H9 (cell line): Measurements from ENCODE around the gene CYGB. TPM values are rescaled to one million over a fixed set of nuclear protein-coding genes. Genes with fewer than 3 reads are reported as not detected.
"Not testable (repeated sequence)": the region's sequence is repeated elsewhere in the genome, so short reads cannot be mapped to it uniquely, and the experiment has no call there.

Experiments used
- DNase-seq: peaks from one replicate; pipeline ENCODE4 v3.0.0-alpha.2; 2017
- H2AFZ ChIP-seq: one replicate; pipeline ENCODE4 v1.6.1; 2013; ENCODE audit warnings: mild to moderate bottlenecking, low read length, control low read depth, moderate library complexity
- H2AK5ac ChIP-seq: 2 replicates; pipeline ENCODE4 v1.6.1; 2013; ENCODE audit warnings: low read length, control low read depth, mixed read lengths; ENCODE audit not compliant: insufficient read length
- H2BK120ac ChIP-seq: one replicate; pipeline ENCODE4 v1.6.1; 2013; ENCODE audit warnings: low read depth, mild to moderate bottlenecking, low read length, control low read depth, inconsistent platforms; ENCODE audit not compliant: poor library complexity, severe bottlenecking
- H2BK12ac ChIP-seq: 2 replicates; pipeline ENCODE4 v1.6.1; 2013; ENCODE audit warnings: low read length, control low read depth, mixed read lengths, low read depth; ENCODE audit not compliant: insufficient read length
- H2BK15ac ChIP-seq: 2 replicates; pipeline ENCODE4 v1.6.1; 2013; ENCODE audit warnings: low read depth, low read length, control low read depth
- H2BK20ac ChIP-seq: one replicate; pipeline ENCODE4 v1.6.1; 2013; ENCODE audit warnings: low read depth, mild to moderate bottlenecking, low read length, control low read depth, inconsistent platforms; ENCODE audit not compliant: poor library complexity, severe bottlenecking
- H2BK5ac ChIP-seq: 2 replicates; pipeline ENCODE4 v1.6.1; 2013; ENCODE audit warnings: low read length, control low read depth, mixed read lengths; ENCODE audit not compliant: insufficient read length
- H3K14ac ChIP-seq: 2 replicates; pipeline ENCODE4 v1.6.1; 2013; ENCODE audit warnings: low read length, control low read depth; ENCODE audit not compliant: insufficient read depth
- H3K18ac ChIP-seq: 2 replicates; pipeline ENCODE4 v1.6.1; 2013; ENCODE audit warnings: low read depth, mild to moderate bottlenecking, mixed read lengths, low read length, control low read depth; ENCODE audit not compliant: insufficient read length
- H3K23ac ChIP-seq: 2 replicates; pipeline ENCODE4 v1.6.1; 2013; ENCODE audit warnings: low read length, control low read depth, mixed read lengths, low read depth; ENCODE audit not compliant: insufficient read length
- H3K23me2 ChIP-seq: 2 replicates; pipeline ENCODE4 v1.6.1; 2013; ENCODE audit warnings: low read depth, mild to moderate bottlenecking, mixed read lengths, low read length, control low read depth; ENCODE audit not compliant: insufficient read length, poor library complexity, severe bottlenecking
- H3K27ac ChIP-seq: 2 replicates; pipeline ENCODE4 v1.5.1; 2013; ENCODE audit warnings: low read length, control low read depth, mixed read lengths, low read depth; ENCODE audit not compliant: insufficient read length
- H3K27me3 ChIP-seq: 2 replicates; pipeline ENCODE4 v1.6.1; 2013; ENCODE audit warnings: low read length, control low read depth, inconsistent platforms; ENCODE audit not compliant: insufficient read depth
- H3K4ac ChIP-seq: 2 replicates; pipeline ENCODE4 v1.6.1; 2013; ENCODE audit warnings: low read depth, mild to moderate bottlenecking, control low read depth, inconsistent platforms, low read length, moderate library complexity
- H3K4me1 ChIP-seq: 2 replicates; pipeline ENCODE4 v1.6.1; 2013; ENCODE audit warnings: low read length, control low read depth, inconsistent platforms; ENCODE audit not compliant: insufficient read depth
- H3K4me2 ChIP-seq: 2 replicates; pipeline ENCODE4 v1.6.1; 2013; ENCODE audit warnings: low read length, control low read depth, mixed read lengths; ENCODE audit not compliant: insufficient read length, insufficient read depth
- H3K56ac ChIP-seq: 2 replicates; pipeline ENCODE4 v1.6.1; 2013; ENCODE audit warnings: low read depth, mild to moderate bottlenecking, mixed read lengths, low read length, control low read depth; ENCODE audit not compliant: insufficient read length
- H3K79me1 ChIP-seq: 2 replicates; pipeline ENCODE4 v1.6.1; 2013; ENCODE audit warnings: low read depth, mild to moderate bottlenecking, moderate library complexity, low read length, control low read depth, inconsistent platforms; ENCODE audit not compliant: insufficient read depth, poor library complexity, severe bottlenecking
- H3K79me2 ChIP-seq: 2 replicates; pipeline ENCODE4 v1.6.1; 2013; ENCODE audit warnings: low read length, control low read depth, inconsistent platforms; ENCODE audit not compliant: insufficient read depth
- H3K9ac ChIP-seq: 2 replicates; pipeline ENCODE4 v1.6.1; 2013; ENCODE audit warnings: low read length, control low read depth, mixed read lengths; ENCODE audit not compliant: insufficient read length; ENCODE audit errors: extremely low read depth
- H3K9me3 ChIP-seq: one replicate; pipeline ENCODE4 v1.6.1; 2013; ENCODE audit warnings: low read depth, low read length, inconsistent platforms; ENCODE audit not compliant: control insufficient read depth
- H3T11ph ChIP-seq: one replicate; pipeline ENCODE4 v1.6.1; 2013; ENCODE audit warnings: mild to moderate bottlenecking, low read length, control low read depth, inconsistent platforms
- H4K20me1 ChIP-seq: one replicate; pipeline ENCODE4 v1.6.1; 2013; ENCODE audit not compliant: control insufficient read depth, insufficient read length, insufficient read depth
- H4K5ac ChIP-seq: 2 replicates; pipeline ENCODE4 v1.6.1; 2013; ENCODE audit warnings: low read depth, mild to moderate bottlenecking, mixed read lengths, low read length, control low read depth; ENCODE audit not compliant: insufficient read length
- H4K8ac ChIP-seq: replicated peaks from 2 replicates; pipeline ENCODE4 v1.6.1; 2013; ENCODE audit warnings: low read length, control low read depth, mixed read lengths, low read depth; ENCODE audit not compliant: insufficient read length
- H4K91ac ChIP-seq: 2 replicates; pipeline ENCODE4 v1.6.1; 2013; ENCODE audit warnings: low read depth, mild to moderate bottlenecking, moderate library complexity, mixed read lengths, low read length, control low read depth; ENCODE audit not compliant: insufficient read length
- H3K27ac Mint-ChIP-seq, 3 experiments: 2 replicates in 2 of 3; 3 replicates in 1 of 3; pipeline ENCODE4 v1.8.0; 2020 to 2021; ENCODE audit warnings: mixed read lengths in 3 of 3, mild to moderate bottlenecking in 1 of 3, moderate library complexity in 1 of 3
- H3K27me3 Mint-ChIP-seq: 2 replicates; pipeline ENCODE4 v1.8.0; 2021; ENCODE audit warnings: low read depth, mild to moderate bottlenecking, moderate library complexity, mixed read lengths
- H3K36me3 Mint-ChIP-seq, 3 experiments: 2 replicates in 2 of 3; 3 replicates in 1 of 3; pipeline ENCODE4 v1.8.0; 2020 to 2021; ENCODE audit warnings: low read depth in 3 of 3, mixed read lengths in 3 of 3; ENCODE audit not compliant: insufficient read depth in 1 of 3
- H3K4me1 Mint-ChIP-seq, 2 experiments: 2 replicates each; pipeline ENCODE4 v1.8.0; 2020; ENCODE audit warnings: mixed read lengths in 2 of 2
- H3K4me3 Mint-ChIP-seq, 2 experiments: 2 replicates in 1 of 2; 3 replicates in 1 of 2; pipeline ENCODE4 v1.8.0; 2020 to 2021; ENCODE audit warnings: mild to moderate bottlenecking in 2 of 2, mixed read lengths in 2 of 2, moderate library complexity in 1 of 2
- H3K9me3 Mint-ChIP-seq, 2 experiments: 2 replicates in 1 of 2; 3 replicates in 1 of 2; pipeline ENCODE4 v1.8.0; 2020; ENCODE audit warnings: mild to moderate bottlenecking in 2 of 2, mixed read lengths in 2 of 2, moderate library complexity in 1 of 2
- WGBS: extraction: QIAGEN DNeasy Blood & Tissue Kit; methylation state at CpG from one replicate; pipeline ENCODE4 v1.1.7; 2013; ENCODE audit warnings: missing lambda C conversion rate, low lambda C conversion rate, mixed read lengths; ENCODE audit not compliant: insufficient read length; ENCODE audit errors: extremely low coverage; 5-methylcytosine and 5-hydroxymethylcytosine counted together
- total RNA-seq: library from RNA; stranded (reverse); gene quantifications from 2 replicates; pipeline ENCODE4 v1.2.1, GENCODE V29; 2021
- TF ChIP-seq, protein P1 (sequence below): fragments of 200-600 bp; sonication (generic); conservative IDR thresholded peaks from 3 replicates; pipeline ENCODE4 v1.8.0; 2021; ENCODE audit warnings: antibody characterized with exemption, mild to moderate bottlenecking

CYGB gene
- total RNA-seq, 1 experiment from 2014 or later: 2.4 TPM

DNA sequence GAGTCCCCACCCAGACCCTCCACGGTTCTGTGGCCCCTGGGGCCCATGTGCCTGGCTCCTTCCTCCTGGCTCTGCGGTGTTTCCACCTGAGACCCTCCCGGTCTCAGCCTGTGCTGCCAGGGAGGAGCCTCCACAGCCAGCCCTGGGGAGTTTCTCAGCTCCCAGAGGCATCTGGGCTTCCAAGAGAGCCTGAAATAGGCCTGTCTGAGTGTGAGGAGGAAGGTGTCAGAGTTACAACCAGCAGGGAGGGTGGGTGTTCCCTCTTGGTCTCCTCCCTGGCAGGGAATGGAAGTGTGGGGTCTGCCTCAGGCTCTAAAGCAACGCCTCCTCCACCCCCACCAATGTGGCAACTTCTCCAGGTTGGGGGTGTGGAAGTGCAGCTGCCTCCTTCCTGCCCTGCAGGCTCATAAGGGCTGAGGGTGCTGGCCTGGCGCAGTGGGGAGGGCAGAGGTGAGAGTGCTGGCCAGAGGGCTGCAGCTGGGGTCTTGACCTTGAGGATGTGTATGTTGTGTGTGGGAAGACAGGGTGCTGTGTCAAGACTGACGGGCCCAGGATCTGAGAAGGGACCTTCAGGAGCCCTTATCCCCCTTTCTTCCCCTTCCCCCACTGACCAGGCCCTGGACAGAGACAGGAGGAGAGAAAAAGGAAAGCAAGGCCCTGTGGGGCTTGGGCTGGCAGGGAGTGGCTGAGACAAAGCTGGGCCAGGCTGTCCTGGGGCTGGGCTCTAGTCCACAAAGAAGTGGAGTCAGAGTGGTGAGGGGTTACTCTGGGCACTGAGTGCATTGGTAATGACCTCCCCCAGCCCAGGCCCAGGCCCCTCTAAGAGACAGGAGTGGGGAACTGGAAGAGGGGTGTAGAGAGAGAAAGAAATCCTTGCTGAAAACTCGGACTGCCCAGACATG lies 2.4 kb downstream of the CYGB start:
- Histone ChIP-seq H3K23ac (no peak overlapping the region), H3K23me2 (peaks cover 7% of the 10 kb centered on the region), H2AFZ (no peak overlapping the region), H4K91ac (no peak overlapping the region), H3K27me3 (peaks cover 20% of the 10 kb centered on the region; the same call in 1 of the 2 replicates), H3K79me2 (no peaks in the 10 kb centered on the region), H2BK20ac (no peak overlapping the region), H3K4me1 (no peaks in the 10 kb centered on the region), H4K5ac (no peak overlapping the region), H3K4ac (no peak overlapping the region), H2BK5ac (no peak overlapping the region), H3K79me1 (no peaks in the 10 kb centered on the region), H3K4me2 (no peak overlapping the region), H3K18ac (no peak overlapping the region), H4K8ac (no peak overlapping the region), H3K56ac (no peak overlapping the region), H2BK15ac (no peak overlapping the region), H2BK120ac (no peak overlapping the region), H3K9ac (no peak overlapping the region), H3T11ph (no peak overlapping the region), H4K20me1 (peaks cover 4% of the 10 kb centered on the region), H3K14ac (no peak overlapping the region; the same call in 1 of the 2 replicates), H3K27ac (no peak overlapping the region), H3K9me3 (no peaks in the 10 kb centered on the region), H2AK5ac (no peak overlapping the region), H2BK12ac (no peak overlapping the region)
- DNase-seq: no peak
- no peaks in the 10 kb centered on the region for H3K36me3 Mint-ChIP-seq
- peaks cover 65% of the 10 kb centered on the region for H3K27me3 Mint-ChIP-seq
- no peak overlapping the region for H3K4me3 Mint-ChIP-seq
- no peak overlapping the region; a peak in 2 of 7 replicates for H3K27ac Mint-ChIP-seq
- WGBS: no CpG with 5 or more reads among the region's 7 CpGs
- H3K4me1 Mint-ChIP-seq: peaks cover 12 to 30% of the 10 kb centered on the region in 2 experiments
- no peaks in the 10 kb centered on the region for H3K9me3 Mint-ChIP-seq
- TF ChIP-seq, protein P1, sequence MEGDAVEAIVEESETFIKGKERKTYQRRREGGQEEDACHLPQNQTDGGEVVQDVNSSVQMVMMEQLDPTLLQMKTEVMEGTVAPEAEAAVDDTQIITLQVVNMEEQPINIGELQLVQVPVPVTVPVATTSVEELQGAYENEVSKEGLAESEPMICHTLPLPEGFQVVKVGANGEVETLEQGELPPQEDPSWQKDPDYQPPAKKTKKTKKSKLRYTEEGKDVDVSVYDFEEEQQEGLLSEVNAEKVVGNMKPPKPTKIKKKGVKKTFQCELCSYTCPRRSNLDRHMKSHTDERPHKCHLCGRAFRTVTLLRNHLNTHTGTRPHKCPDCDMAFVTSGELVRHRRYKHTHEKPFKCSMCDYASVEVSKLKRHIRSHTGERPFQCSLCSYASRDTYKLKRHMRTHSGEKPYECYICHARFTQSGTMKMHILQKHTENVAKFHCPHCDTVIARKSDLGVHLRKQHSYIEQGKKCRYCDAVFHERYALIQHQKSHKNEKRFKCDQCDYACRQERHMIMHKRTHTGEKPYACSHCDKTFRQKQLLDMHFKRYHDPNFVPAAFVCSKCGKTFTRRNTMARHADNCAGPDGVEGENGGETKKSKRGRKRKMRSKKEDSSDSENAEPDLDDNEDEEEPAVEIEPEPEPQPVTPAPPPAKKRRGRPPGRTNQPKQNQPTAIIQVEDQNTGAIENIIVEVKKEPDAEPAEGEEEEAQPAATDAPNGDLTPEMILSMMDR: no peak

DNA sequence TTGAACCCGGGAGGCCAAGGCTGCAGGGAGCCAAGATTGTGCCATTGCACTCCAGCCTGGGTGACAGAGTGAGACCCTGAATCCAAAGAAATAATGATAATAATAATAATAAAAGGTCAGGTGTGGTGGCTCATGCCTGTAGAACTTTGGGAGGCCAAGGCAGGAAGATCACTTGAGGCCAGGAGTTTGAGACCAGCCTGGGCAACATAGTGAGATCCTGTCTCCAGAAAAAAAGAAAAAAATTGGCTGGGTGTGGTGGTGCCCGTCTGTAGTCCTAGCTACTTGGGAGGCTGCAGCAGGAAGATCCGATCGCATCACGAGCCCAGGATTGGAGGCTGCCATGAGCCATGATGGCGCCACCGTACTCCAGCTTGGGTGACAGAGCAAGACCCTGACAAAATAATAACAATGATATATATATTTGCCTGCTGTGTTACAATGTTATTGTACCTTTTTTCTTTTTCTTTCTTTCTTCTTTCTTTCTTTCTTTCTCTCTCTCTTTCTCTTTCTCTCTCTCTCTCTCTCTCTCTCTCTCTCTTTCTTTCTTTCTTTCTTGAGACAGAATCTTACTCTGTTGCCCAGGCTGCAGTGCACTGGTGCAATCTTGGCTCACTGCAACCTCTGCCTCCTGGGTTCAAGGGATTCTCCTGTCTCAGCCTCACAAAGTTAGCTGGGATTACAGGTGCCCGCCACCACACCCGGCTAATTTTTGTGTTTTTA lies 3.7 kb downstream of the CYGB start:
- not testable (repeated sequence) for H3T11ph ChIP-seq, H3K9ac ChIP-seq, H2BK12ac ChIP-seq, H3K36me3 Mint-ChIP-seq, H3K18ac ChIP-seq, H2BK5ac ChIP-seq, H2AFZ ChIP-seq, H3K27ac Mint-ChIP-seq, H3K9me3 ChIP-seq, H3K4me1 ChIP-seq, H4K20me1 ChIP-seq, H3K4me3 Mint-ChIP-seq, H3K14ac ChIP-seq, H3K23me2 ChIP-seq, H2BK15ac ChIP-seq, H3K56ac ChIP-seq, H2BK120ac ChIP-seq, H3K27ac ChIP-seq, H3K79me1 ChIP-seq, H3K79me2 ChIP-seq, H4K8ac ChIP-seq, H2AK5ac ChIP-seq, H3K4ac ChIP-seq, H3K9me3 Mint-ChIP-seq, H4K5ac ChIP-seq, H3K23ac ChIP-seq, H2BK20ac ChIP-seq, H3K4me2 ChIP-seq, H4K91ac ChIP-seq, DNase-seq
- Mint-ChIP-seq H3K27me3 (peaks cover 53% of the 10 kb centered on the region), H3K4me1 (peaks cover 13 to 33% of the 10 kb centered on the region in 2 experiments; a peak in 3 of 4 replicates)
- peaks cover 11% of the 10 kb centered on the region; the same call in 1 of the 2 replicates for H3K27me3 ChIP-seq
- WGBS: no CpG with 5 or more reads among the region's 9 CpGs
